T-helper 1 cell treated with Interleukin-12 subunit alpha and Interleukin-12 subunit beta and Interleukin-4 antibody, amounts not matched to agents 30 μg/mL and 1 μg/mL, for 36 hours (primary cell): ENCODE results near the gene SQSTM1.

Experiments
- H3K27ac Mint-ChIP-seq: one replicate; pipeline ENCODE4 v1.8.0; 2021; ENCODE audit warnings: mild to moderate bottlenecking, mixed read lengths
- H3K27me3 Mint-ChIP-seq: one replicate; pipeline ENCODE4 v1.8.0; 2021; ENCODE audit warnings: low read depth, mixed read lengths
- H3K36me3 Mint-ChIP-seq: one replicate; pipeline ENCODE4 v1.8.0; 2021; ENCODE audit warnings: low read depth, mixed read lengths
- H3K4me1 Mint-ChIP-seq: one replicate; pipeline ENCODE4 v1.8.0; 2021; ENCODE audit warnings: low read depth, mixed read lengths
- H3K4me3 Mint-ChIP-seq: one replicate; pipeline ENCODE4 v1.8.0; 2021; ENCODE audit warnings: mild to moderate bottlenecking, moderate library complexity, mixed read lengths
- H3K9me3 Mint-ChIP-seq: one replicate; pipeline ENCODE4 v1.8.0; 2021; ENCODE audit warnings: mixed read lengths

SQSTM1 gene

DNA sequence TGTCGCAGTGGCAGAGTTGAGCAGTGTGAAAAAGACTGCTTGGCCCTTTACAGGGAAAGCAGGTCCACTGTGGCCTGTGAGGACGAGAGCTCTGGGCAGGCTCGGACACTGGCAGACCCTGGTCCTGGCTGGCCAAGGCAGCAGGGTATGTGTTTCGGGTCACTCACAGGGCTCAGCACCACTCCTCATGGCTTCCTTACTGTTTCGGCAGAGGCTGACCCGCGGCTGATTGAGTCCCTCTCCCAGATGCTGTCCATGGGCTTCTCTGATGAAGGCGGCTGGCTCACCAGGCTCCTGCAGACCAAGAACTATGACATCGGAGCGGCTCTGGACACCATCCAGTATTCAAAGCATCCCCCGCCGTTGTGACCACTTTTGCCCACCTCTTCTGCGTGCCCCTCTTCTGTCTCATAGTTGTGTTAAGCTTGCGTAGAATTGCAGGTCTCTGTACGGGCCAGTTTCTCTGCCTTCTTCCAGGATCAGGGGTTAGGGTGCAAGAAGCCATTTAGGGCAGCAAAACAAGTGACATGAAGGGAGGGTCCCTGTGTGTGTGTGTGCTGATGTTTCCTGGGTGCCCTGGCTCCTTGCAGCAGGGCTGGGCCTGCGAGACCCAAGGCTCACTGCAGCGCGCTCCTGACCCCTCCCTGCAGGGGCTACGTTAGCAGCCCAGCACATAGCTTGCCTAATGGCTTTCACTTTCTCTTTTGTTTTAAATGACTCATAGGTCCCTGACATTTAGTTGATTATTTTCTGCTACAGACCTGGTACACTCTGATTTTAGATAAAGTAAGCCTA lies 15.7 kb downstream of the SQSTM1 start:
- Mint-ChIP-seq H3K4me3 (peak overlapping the region; percentile 57), H3K27me3 (no peaks in the 10 kb centered on the region), H3K36me3 (peaks cover 35% of the 10 kb centered on the region), H3K27ac (peak overlapping the region; percentile 88), H3K4me1 (peaks cover 16% of the 10 kb centered on the region), H3K9me3 (no peaks in the 10 kb centered on the region)

DNA sequence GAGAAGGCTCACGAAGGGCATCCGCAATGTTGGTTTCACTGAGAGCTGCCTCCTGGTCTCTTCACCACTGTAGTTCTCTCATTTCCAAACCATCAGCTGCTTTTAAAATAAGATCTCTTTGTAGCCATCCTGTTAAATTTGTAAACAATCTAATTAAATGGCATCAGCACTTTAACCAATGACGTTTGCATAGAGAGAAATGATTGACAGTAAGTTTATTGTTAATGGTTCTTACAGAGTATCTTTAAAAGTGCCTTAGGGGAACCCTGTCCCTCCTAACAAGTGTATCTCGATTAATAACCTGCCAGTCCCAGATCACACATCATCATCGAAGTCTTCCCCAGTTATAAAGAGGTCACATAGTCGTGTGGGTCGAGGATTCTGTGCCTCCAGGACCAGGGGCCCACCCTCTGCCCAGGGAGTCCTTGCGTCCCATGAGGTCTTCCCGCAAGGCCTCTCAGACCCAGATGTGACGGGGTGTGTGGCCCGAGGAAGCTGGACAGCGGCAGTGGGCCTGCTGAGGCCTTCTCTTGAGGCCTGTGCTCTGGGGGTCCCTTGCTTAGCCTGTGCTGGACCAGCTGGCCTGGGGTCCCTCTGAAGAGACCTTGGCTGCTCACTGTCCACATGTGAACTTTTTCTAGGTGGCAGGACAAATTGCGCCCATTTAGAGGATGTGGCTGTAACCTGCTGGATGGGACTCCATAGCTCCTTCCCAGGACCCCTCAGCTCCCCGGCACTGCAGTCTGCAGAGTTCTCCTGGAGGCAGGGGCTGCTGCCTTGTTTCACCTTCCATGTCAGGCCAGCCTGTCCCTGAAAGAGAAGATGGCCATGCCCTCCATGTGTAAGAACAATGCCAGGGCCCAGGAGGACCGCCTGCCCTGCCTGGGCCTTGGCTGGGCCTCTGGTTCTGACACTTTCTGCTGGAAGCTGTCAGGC lies 16.6 kb downstream of the SQSTM1 start:
- peak overlapping the region; percentile 88 for H3K27ac Mint-ChIP-seq
- H3K4me1 Mint-ChIP-seq: peaks cover 16% of the 10 kb centered on the region
- peaks cover 31% of the 10 kb centered on the region for H3K36me3 Mint-ChIP-seq
- H3K9me3 Mint-ChIP-seq: no peaks in the 10 kb centered on the region
- no peaks in the 10 kb centered on the region for H3K27me3 Mint-ChIP-seq
- H3K4me3 Mint-ChIP-seq: peak overlapping the region; percentile 57

DNA sequence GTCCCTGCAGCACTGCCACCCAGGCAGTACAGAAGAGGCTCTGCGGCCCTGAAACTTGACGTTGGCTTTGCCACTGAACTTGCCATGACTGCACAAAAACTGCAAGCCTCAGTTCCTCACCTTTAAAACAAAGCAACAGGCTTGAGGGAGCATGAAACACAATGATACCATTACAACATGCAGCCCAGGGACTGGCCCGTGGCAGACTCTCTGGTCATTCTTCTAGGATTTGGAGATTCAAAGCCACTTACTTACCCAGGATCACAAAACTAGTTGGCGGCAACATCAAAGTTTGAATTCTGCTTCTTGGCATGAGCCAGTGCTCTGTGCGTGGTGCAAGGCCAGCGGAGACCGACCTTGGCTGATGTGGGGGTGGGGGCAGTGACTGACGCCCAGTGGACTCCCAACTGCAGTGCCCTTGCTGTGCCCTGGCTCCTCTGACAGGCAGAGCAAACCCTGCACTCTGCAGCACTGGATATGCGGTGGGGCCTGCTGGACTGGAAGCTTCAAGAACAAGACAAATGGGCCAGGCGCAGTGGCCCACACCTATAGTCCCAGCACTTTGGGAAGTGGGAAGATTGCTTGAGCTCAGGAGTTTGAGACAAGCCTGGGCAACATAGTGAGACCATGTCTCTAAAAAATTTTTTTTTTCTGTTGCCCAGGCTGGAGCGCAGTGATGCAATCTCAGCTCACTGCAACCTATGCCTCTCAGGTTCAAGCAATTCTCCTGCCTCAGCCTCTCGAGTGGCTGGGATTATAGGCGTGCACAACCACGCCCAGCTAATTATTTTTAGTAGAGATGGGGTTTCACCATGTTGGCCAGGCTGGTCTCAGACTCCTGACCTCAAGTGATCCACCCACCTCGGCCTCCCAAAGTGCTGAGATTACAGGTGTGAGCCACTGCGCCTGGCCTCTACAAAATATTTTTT lies 18.9 kb downstream of the SQSTM1 start:
- no peaks in the 10 kb centered on the region for H3K9me3 Mint-ChIP-seq
- no peak overlapping the region for H3K4me3 Mint-ChIP-seq
- H3K27ac Mint-ChIP-seq: no peak overlapping the region
- H3K4me1 Mint-ChIP-seq: peaks cover 16% of the 10 kb centered on the region
- no peaks in the 10 kb centered on the region for H3K27me3 Mint-ChIP-seq
- H3K36me3 Mint-ChIP-seq: peaks cover 22% of the 10 kb centered on the region

- peaks cover 15% of the 10 kb centered on the region for H3K4me1 Mint-ChIP-seq
- H3K36me3 Mint-ChIP-seq: peaks cover 26% of the 10 kb centered on the region
- H3K9me3 Mint-ChIP-seq: peaks cover 5% of the 10 kb centered on the region
- no peak overlapping the region for H3K27ac Mint-ChIP-seq
- no peak overlapping the region for H3K4me3 Mint-ChIP-seq
- H3K27me3 Mint-ChIP-seq: no peaks in the 10 kb centered on the region
Measured at GRCh38 chr5:179840321-179840720, 19.6 kb downstream of the SQSTM1 start.

DNA sequence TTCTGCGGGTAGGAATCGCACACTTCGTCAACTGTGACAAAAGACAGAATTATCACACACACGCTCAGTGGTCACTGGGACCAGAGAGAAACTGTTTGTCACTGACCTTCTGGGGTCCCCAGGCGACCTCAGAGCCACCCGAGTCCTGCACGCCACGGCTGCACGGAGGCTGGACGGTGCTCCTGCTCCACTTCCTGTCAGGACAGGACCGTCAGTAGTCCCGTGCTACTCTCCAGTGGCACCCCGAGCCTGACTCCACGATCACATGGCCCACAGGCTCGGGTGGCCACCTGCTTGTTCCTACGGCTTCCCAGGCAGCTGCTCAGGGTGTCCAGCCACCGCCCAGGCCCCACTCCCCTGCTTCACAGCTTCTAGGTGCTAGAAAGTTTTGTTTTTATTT lies 20.1 kb downstream of the SQSTM1 start:
- Mint-ChIP-seq H3K27ac (no peak overlapping the region), H3K27me3 (no peaks in the 10 kb centered on the region), H3K4me1 (peaks cover 13% of the 10 kb centered on the region), H3K36me3 (peaks cover 23% of the 10 kb centered on the region), H3K9me3 (peaks cover 5% of the 10 kb centered on the region), H3K4me3 (no peak overlapping the region)

- peaks cover 17% of the 10 kb centered on the region for H3K36me3 Mint-ChIP-seq
- no peaks in the 10 kb centered on the region for H3K27me3 Mint-ChIP-seq
- no peak overlapping the region for H3K4me3 Mint-ChIP-seq
- no peak overlapping the region for H3K27ac Mint-ChIP-seq
- H3K4me1 Mint-ChIP-seq: peaks cover 6% of the 10 kb centered on the region
- peaks cover 5% of the 10 kb centered on the region for H3K9me3 Mint-ChIP-seq
Measured at GRCh38 chr5:179841621-179842020, 20.9 kb downstream of the SQSTM1 start.

GRCh38 chr5:179852993-179853547 lies 32.4 kb downstream of the SQSTM1 start:
- H3K27me3 Mint-ChIP-seq: no peaks in the 10 kb centered on the region
- H3K9me3 Mint-ChIP-seq: no peaks in the 10 kb centered on the region
- peaks cover 3% of the 10 kb centered on the region for H3K36me3 Mint-ChIP-seq
- H3K4me1 Mint-ChIP-seq: peaks cover 6% of the 10 kb centered on the region
- H3K27ac Mint-ChIP-seq: no peak overlapping the region
- H3K4me3 Mint-ChIP-seq: no peak overlapping the region

DNA sequence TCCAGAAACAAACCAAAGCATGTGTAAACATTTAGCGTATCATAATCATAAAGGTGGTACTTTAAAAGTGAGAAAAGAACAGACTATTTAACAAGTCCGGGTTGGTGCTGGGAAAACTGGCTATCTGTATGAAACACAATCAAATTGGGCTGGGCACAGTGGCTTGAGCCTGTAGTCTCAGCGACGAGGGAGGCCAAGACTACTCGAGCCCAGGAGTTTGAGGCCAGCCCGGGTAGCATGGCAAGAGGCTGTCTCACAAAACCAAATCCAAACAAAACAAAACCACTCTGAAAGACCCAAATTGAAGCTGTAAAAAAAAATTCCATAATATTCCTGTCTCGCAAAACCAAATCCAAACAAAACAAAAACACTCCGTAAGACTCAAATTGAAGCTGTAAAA lies 33.7 kb downstream of the SQSTM1 start:
- no peak overlapping the region for H3K4me3 Mint-ChIP-seq
- no peak overlapping the region for H3K27ac Mint-ChIP-seq

GRCh38 chr5:179858241-179858585 lies 37.5 kb downstream of the SQSTM1 start:
- H3K27me3 Mint-ChIP-seq: no peaks in the 10 kb centered on the region
- H3K4me1 Mint-ChIP-seq: peaks cover 6% of the 10 kb centered on the region
- no peaks in the 10 kb centered on the region for H3K9me3 Mint-ChIP-seq
- peak overlapping the region; percentile 85 for H3K27ac Mint-ChIP-seq
- peak overlapping the region; percentile 96 for H3K4me3 Mint-ChIP-seq
- peaks cover 9% of the 10 kb centered on the region for H3K36me3 Mint-ChIP-seq

More for the DNA sequence above, 33.7 kb downstream of the SQSTM1 start:
- Mint-ChIP-seq H3K36me3 (peaks cover 3% of the 10 kb centered on the region), H3K9me3 (no peaks in the 10 kb centered on the region), H3K27me3 (no peaks in the 10 kb centered on the region), H3K4me1 (peaks cover 6% of the 10 kb centered on the region)

GRCh38 chr5:179858586-179859427 lies 38.1 kb downstream of the SQSTM1 start, which contains the start of gene MRNIP:
Gene MRNIP (minus strand): TSS chr5:179858817. CDS start chr5:179858796, 21 bp downstream.
- Mint-ChIP-seq H3K27me3 (no peaks in the 10 kb centered on the region), H3K9me3 (no peaks in the 10 kb centered on the region), H3K27ac (peak within 1 kb of the TSS; percentile 85), H3K4me3 (peak within 1 kb of the TSS; percentile 96), H3K4me1 (peaks cover 6% of the 10 kb centered on the region), H3K36me3 (peaks cover 13% of the 10 kb centered on the region)

DNA sequence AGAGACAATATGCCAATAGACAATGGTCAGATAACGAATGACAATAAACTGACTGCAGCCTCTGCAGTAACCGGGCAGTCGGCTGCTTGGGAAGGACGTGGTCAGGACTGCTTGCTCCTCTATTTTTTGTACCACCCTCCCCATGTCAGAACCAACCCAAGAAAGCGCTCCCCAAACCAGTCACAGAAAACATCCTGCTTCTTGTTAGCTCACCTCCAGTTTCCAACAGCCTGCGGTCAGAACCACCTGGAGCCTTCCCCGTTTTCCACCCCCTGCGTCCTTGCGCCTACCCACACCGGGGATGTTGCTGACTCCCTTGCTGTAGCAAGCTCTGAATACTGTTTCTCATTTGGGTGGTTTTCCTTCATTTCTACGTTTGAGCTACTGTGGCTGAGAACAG lies 39.6 kb downstream of the SQSTM1 start:
- Mint-ChIP-seq H3K4me3 (peak overlapping the region; percentile 70), H3K27ac (no peak overlapping the region), H3K9me3 (no peaks in the 10 kb centered on the region), H3K4me1 (peaks cover 6% of the 10 kb centered on the region), H3K36me3 (peaks cover 18% of the 10 kb centered on the region), H3K27me3 (no peaks in the 10 kb centered on the region)

- Mint-ChIP-seq H3K9me3 (no peaks in the 10 kb centered on the region), H3K27ac (no peak overlapping the region), H3K4me3 (no peak overlapping the region), H3K27me3 (no peaks in the 10 kb centered on the region), H3K4me1 (peaks cover 6% of the 10 kb centered on the region), H3K36me3 (peaks cover 21% of the 10 kb centered on the region)
Measured at GRCh38 chr5:179862296-179862695, 41.6 kb downstream of the SQSTM1 start.

DNA sequence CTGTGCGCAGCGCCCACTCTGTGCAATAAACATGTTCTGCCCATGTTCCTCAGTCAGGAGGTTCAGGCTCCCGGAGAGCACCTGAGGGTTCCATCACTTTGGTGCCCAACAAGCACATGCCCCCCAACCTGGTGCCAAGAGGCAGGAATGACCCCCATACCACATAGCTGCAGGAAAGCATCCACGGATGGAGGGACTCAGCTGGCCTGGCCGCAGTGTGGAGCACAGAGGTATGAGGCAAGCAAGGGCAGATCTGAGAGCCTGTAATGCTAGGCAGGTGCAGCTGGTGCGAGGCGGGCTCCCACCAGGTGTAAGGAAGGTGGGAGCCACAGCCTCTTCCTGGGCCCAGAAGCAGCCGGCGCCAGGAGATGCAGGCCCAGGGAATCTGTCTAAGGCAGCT lies 42.2 kb downstream of the SQSTM1 start:
- H3K4me3 Mint-ChIP-seq: no peak overlapping the region
- no peak overlapping the region for H3K27ac Mint-ChIP-seq
- H3K36me3 Mint-ChIP-seq: peaks cover 22% of the 10 kb centered on the region

More for the DNA sequence above, 42.2 kb downstream of the SQSTM1 start:
- Mint-ChIP-seq H3K4me1 (peaks cover 2% of the 10 kb centered on the region), H3K27me3 (no peaks in the 10 kb centered on the region), H3K9me3 (no peaks in the 10 kb centered on the region)
